UCSD-AML1 (cell line): Measurements from ENCODE around the gene CD93.

Experiments used
- DNase-seq: peaks from one replicate; lab custom pipeline; 2025; ENCODE audit not compliant: unreplicated experiment; lab: John Stamatoyannopoulos, UW

CD93 gene

GRCh38 chr20:23084282-23084844 is 1.8 kb downstream of the CD93 start:
- DNase-seq: no peak

GRCh38 chr20:23083553-23084220 is 2.4 kb downstream of the CD93 start:
- no peak for DNase-seq

- DNase-seq: no peak
These were observed 3.1 kb downstream of the CD93 start for GRCh38 chr20:23082846-23083552.

GRCh38 chr20:23081263-23081819 is 4.8 kb downstream of the CD93 start:
- no peak for DNase-seq

GRCh38 chr20:23080521-23080920 is 5.6 kb downstream of the CD93 start:
- no peak for DNase-seq

- DNase-seq: no peak
These were observed 6.2 kb downstream of the CD93 start for GRCh38 chr20:23079926-23080325.

- DNase-seq: no peak
These were observed 7.1 kb downstream of the CD93 start for GRCh38 chr20:23079016-23079351.

- no peak for DNase-seq
These were observed 7.6 kb downstream of the CD93 start for GRCh38 chr20:23078351-23079015.

- DNase-seq: no peak
These were observed 8.8 kb downstream of the CD93 start for GRCh38 chr20:23077277-23077676.

- no peak for DNase-seq
These were observed 12.1 kb downstream of the CD93 start for GRCh38 chr20:23074052-23074451.

- DNase-seq: no peak
These were observed 13.1 kb downstream of the CD93 start for GRCh38 chr20:23072892-23073586.

- DNase-seq: no peak
These were observed 14.1 kb downstream of the CD93 start for GRCh38 chr20:23071996-23072395.

GRCh38 chr20:23071398-23071797 is 14.7 kb downstream of the CD93 start:
- no peak for DNase-seq

GRCh38 chr20:23069108-23069507 is 17.0 kb downstream of the CD93 start:
- DNase-seq: no peak

GRCh38 chr20:23068283-23068682 is 17.8 kb downstream of the CD93 start:
- DNase-seq: no peak

GRCh38 chr20:23066772-23067171 is 19.4 kb downstream of the CD93 start:
- no peak for DNase-seq

GRCh38 chr20:23065266-23066201 is 20.6 kb downstream of the CD93 start:
- DNase-seq: no peak

- no peak for DNase-seq
These were observed 22.5 kb downstream of the CD93 start for GRCh38 chr20:23063581-23063980.

- DNase-seq: no peak
These were observed 23.0 kb downstream of the CD93 start for GRCh38 chr20:23063168-23063567.

- DNase-seq: no peak
These were observed 23.5 kb downstream of the CD93 start for GRCh38 chr20:23062632-23063031.
